Activated naive CD4-positive, alpha-beta T cell (primary cell): ENCODE data around the gene CNNM4.

Source experiments
- DNase-seq, 4 experiments: peaks; one replicate each; lab custom pipeline; 2025; lab: John Stamatoyannopoulos, UW

The CNNM4 gene

DNA sequence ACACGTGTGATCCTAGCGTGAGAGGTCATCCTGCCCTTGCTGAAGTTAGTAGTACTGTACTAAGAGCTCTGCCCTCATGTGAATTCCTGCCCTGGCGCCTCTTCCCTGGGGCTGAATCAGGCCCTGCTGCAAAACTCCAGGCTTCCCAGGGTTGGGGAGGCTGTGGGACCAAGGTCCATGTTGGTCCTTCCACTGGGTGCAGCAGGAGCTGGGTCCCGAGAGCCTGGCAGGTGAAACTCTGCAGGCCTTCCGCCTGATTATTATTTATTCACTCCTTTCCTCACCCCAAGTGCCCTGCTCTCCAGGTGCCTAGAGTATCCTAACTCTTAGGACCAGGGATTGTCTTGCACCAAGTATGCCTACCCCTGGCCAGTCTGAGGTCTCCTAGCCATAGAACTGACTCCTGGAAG is 50.1 kb downstream of the CNNM4 start:
- DNase-seq = no peak

DNA sequence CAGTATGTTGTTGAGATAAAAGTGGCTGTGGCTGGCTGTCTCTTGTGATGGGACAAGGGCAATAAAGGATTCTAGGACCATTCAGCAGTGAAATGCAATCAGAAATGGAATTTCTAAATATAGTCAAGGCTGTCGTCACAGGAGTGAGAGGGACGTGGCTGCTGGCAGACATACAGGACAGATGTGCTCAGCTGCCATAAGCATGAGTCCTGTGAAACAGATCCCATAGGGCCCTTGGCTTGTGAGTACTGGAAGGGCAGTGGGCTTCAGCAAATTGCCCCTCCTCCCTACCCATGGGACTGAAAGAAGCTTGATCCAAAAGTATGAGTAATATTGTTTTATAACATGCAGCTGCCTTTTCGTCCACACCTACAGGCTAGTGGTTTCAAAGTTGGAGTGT is 51.2 kb downstream of the CNNM4 start:
- no peak for DNase-seq

- no peak for DNase-seq
Observed at GRCh38 chr2:96813656-96814055, 53.0 kb downstream of the CNNM4 start.

DNA sequence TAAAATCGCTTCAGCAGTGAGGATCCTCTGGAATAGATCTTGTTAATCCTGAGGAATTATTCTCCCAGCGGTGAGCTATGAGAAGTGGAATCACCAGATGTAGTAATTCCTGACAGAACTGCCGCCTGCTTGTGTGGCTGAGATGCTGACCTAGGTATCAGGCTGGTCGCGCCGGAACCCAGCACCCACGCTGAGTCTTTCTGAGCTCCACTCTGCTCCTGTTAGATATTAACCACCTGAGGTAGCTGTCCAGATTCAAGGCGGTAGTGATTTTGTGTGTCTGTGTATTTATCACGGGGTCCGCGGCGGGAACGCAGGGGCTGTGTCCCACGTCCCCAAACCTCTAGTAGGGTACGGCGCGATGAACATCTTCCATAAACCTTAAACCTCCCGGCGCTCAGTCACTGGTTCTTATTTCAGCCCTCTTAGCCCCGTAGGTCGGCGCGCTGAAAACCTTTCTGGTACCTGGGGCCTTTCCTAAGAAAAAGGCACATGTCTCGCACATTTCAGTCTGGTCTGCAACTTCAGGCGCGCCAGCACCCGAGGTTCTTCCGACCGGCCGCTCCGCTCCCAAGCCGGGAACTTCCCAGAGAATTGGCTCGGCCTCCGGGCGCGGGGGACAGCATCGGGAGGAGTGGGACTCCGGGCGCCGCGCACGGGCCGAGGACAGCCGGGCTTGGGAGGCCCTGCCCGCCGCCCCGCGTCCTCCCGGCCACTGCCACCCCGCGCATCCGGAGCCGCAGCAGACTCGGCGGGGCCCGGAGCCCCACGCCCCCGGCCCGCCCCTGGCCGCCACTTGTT is 54.8 kb downstream of the CNNM4 start:
- no peak for DNase-seq

DNA sequence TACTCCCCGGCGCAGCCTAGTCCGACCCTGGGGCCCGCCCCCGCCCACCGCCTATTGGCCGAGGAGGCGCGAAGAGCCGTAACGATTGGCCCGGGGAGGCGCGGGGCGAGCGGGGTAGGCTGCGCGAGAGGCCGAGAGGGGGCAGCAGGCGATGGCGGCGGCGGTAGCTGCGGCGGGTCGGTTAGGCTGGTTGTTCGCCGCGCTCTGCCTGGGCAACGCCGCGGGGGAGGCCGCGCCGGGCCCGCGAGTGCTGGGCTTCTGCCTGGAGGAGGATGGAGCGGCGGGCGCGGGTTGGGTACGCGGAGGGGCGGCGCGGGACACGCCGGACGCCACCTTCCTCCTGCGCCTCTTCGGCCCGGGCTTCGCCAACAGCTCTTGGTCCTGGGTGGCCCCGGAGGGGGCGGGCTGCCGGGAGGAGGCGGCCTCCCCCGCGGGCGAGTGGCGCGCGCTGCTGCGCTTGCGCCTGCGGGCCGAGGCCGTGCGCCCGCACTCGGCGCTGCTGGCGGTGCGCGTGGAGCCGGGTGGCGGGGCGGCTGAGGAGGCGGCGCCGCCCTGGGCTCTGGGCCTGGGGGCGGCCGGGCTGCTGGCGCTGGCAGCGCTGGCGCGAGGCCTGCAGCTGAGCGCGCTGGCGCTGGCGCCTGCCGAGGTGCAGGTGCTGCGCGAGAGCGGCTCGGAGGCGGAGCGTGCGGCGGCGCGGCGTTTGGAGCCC is 55.6 kb downstream of the CNNM4 start, which contains the start of gene CNNM3:
Gene CNNM3 (plus strand): TSS at position 142 of the 709 bp plus-strand sequence. CDS start 10 bp downstream, at position 152.
- peak; percentile 88 to 96 (median 92) for DNase-seq

GRCh38 chr2:96816836-96817702 is 56.4 kb downstream of the CNNM4 start:
- no peak for DNase-seq

- no peak for DNase-seq
Observed at GRCh38 chr2:96817882-96818281, 57.2 kb downstream of the CNNM4 start.

DNA sequence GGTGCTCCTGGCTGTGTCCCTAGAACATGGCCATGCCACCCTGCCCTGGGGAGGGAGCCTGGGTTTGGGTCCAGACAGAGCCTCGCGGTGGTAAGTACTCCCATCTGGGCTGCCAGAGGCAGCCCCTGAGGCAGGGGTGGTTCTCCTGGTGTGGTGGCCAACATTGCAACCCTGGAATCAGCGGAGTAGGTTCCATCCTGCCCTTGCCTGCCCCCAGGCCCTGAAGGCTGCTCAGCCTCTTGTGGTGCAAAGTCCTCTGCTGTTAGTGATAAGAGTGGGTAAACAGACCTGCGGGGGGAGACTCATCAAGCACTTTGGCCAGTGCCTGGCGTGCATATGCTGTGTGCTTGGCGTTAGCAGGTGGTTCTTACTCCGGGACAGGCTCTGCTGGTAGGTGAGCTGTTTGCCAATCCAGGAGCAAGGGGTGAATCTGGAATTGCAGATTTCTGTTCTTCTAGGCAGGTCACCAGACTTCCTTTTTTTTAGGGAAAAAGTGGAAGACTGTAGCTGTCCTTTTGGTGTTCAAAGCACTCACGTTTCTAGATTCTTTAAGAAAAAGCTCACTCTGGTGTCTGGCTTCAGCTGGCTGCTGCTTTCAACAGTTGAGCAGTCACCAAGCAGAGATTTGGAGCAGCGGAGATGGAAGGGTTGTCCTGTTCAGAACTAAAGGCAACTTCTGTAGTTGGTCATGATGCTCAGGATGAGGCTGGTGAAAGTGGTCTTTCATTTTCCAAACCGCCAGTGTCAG is 58.6 kb downstream of the CNNM4 start:
- no peak for DNase-seq

GRCh38 chr2:96819876-96820511 is 59.3 kb downstream of the CNNM4 start:
- no peak for DNase-seq

DNA sequence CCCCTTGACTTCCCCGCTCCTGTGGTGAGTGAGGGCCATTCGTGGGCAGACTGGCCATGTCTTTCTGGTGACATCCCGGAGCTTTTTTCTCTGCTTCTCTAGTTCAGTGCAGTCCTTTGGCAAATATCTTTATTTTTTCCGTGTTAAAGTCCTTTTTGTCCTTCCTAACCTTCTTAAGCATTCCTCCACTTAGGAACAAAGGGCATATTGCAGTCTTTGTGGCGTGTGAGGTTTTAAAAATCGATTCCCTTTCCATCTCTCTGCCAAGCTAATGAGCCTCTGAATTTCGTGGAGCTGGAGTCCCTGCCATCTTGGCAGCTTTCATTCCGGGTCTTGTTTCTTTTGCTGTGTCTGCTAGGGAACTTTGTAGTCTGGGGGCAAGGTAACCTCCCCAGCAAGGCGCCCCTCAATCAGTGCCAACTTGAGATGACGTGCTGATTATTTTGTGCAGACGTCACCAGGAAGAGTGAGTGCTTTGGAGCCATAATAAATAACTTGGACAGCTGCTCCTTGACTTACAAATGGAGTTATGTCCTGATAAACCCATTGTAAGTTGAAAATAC is 60.5 kb downstream of the CNNM4 start:
- no peak for DNase-seq

- no peak for DNase-seq
Observed at GRCh38 chr2:96822786-96823185, 62.1 kb downstream of the CNNM4 start.

DNA sequence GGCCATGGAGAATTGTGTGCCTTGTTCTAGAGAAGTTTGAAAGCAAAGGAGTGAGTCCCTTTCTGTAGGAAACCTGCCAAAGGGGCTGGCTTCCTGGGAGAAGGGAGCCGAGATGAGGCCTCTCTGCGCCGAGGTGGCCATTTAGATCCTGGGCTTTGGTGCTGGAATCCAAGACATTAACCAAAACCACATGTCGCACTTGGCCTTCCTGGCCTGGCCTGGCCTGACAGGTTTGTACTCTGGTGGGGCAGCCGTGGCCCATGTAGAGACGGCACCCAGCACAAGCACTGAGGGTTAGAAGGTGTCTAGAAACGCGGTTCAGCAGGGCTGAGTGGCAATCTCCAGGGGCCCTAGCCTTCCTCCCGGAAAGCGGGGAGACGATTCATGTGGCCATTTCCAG is 62.5 kb downstream of the CNNM4 start:
- no peak for DNase-seq

GRCh38 chr2:96824079-96824870 is 63.6 kb downstream of the CNNM4 start:
- no peak for DNase-seq

DNA sequence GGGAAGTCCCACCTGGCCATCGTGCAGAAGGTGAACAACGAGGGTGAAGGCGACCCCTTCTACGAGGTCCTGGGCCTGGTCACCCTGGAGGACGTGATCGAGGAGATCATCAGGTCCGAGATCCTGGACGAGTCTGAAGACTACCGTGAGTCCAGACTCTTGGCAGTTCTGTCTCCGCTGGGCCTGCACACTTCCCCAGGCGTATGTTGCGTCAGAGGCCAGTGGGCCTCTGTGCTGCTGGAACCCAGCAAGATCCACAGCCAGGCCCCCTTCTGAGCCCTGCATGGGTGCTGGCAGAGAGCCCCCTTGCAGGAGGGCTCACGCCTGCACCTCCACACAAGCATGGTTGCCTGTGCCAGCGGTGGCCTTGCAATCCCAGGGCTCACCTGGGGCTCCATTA is 64.4 kb downstream of the CNNM4 start:
- DNase-seq = no peak

- DNase-seq = no peak
Observed at GRCh38 chr2:96826546-96827278, 66.0 kb downstream of the CNNM4 start.

- DNase-seq = no peak
Observed at GRCh38 chr2:96828436-96828835, 67.7 kb downstream of the CNNM4 start.

GRCh38 chr2:96828874-96829273 is 68.2 kb downstream of the CNNM4 start:
- no peak for DNase-seq

DNA sequence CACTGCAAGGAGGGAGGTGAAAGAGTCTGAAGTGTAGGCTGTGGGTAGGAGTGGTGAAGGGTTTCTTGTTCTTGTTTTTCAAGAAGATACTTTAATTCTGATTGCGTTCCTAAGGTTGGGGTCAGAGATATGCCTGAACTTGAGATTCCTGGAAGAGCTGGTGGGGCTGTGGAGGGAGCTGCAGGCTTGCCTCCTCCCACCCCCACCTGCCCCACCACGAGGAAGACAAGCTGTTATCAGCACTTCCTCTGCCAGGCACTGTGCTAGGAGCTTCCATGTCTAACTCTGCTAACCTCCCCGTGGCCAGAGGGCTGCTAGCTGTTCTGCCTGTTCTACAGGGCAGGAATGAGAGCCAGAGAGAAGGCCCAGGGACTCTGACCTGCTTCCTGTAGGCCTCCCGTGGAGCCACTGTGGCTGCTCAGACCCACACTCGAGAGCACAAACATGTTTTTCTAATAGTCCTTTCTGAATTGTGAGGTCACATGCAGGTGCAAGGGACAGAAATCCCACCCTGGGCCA is 69.4 kb downstream of the CNNM4 start:
- no peak for DNase-seq

GRCh38 chr2:96831679-96832078 is 71.0 kb downstream of the CNNM4 start:
- DNase-seq = no peak
